Measurements from ENCODE around the gene DGLUCY. TPM values are rescaled to one million over a fixed set of nuclear protein-coding genes. Genes with fewer than 3 reads are reported as not detected.

The DGLUCY gene
- total and polyA plus RNA-seq, 9 donors, result 17.9 to 73.3 (median 39.3) TPM

- no peak for DNase-seq
- Histone ChIP-seq H3K4me3 (no peak overlapping the region), H3K9me3 (no peaks in the 10 kb centered on the region), H3K27ac (no peak overlapping the region), H3K4me1 (ENCODE audit: insufficient read depth) (no peaks in the 10 kb centered on the region), H3K36me3 (no peaks in the 10 kb centered on the region), H3K27me3 (no peaks in the 10 kb centered on the region)
- TF ChIP-seq CTCF (IDR thresholded peaks at IDR 0.05), result no peak
- no peak for TF ChIP-seq EP300 (IDR thresholded peaks at IDR 0.05)
- TF ChIP-seq POLR2A (IDR thresholded peaks at IDR 0.05), result no peak
- 89 to 92% (median 91%) methylated on average over 13 to 14 of the region's 14 CpGs for whole genome bisulfite sequencing, 3 donors
- intact Hi-C loops (cut with DNase I), result no loop called here
These were observed 114.5 kb downstream of the DGLUCY start for GRCh38 chr14:91228112-91229004.

DNA sequence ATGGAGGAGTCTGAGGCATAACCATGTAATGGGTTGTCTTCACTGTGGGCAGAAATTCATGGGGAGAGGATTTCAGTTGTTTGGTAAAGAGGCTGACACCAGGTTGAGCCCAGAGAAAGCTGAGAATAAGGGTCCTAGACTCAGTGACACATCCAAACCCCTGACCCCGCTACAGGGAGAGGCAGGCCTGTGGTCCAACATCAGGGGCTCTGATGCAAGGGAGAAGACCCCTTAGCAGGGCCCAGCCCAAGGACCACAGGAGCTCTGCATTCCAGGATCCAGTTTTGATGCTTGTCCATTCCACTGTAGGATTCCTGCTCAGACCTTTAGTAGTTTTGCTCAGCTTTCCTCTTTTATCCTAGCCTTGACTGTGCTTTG lies 115.1 kb downstream of the DGLUCY start:
- DNase-seq, result no peak
- H3K27ac ChIP-seq, result no peak overlapping the region
- 96 to 100% (median 100%) methylated on average over 1 of the region's 1 CpG for WGBS, 3 donors
- H3K27me3 ChIP-seq, result no peaks in the 10 kb centered on the region
- no peaks in the 10 kb centered on the region for H3K9me3 ChIP-seq
- no peak for TF ChIP-seq EP300 (IDR thresholded peaks at IDR 0.05)
- TF ChIP-seq CTCF (IDR thresholded peaks at IDR 0.05), result no peak
- TF ChIP-seq POLR2A (IDR thresholded peaks at IDR 0.05), result no peak
- H3K4me1 ChIP-seq (ENCODE audit: insufficient read depth), result no peaks in the 10 kb centered on the region
- H3K36me3 ChIP-seq, result no peaks in the 10 kb centered on the region
- intact Hi-C loops (cut with DNase I), result no loop called here
- H3K4me3 ChIP-seq, result no peak overlapping the region

DNA sequence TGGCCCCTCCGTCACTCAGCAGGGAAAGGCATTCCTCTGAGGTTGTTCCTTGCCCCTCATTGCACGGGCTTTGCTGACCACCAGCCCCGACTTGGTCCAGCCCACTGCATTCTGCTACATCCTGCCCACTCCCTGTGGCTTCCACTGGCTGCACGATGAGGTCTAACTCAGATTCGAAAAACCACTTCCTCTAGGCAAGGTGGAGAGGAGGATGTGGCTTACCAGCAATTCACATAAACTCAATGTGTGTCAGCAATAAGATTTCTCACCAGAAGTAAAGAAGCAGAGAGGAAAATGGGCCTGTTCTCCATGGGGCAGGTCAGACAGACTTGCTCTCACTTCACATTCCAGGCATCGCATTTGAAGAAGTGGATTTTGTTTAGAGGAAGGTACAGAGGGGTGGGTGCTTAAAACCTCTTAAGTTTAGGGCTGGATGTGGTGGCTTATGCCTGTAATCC lies 115.9 kb downstream of the DGLUCY start:
- H3K36me3 ChIP-seq, result no peaks in the 10 kb centered on the region
- no peak overlapping the region for H3K27ac ChIP-seq
- no peaks in the 10 kb centered on the region for H3K9me3 ChIP-seq
- no peaks in the 10 kb centered on the region for H3K27me3 ChIP-seq
- intact Hi-C loops (cut with DNase I), result no loop called here
- DNase-seq, result no peak
- TF ChIP-seq CTCF (IDR thresholded peaks at IDR 0.05), result no peak
- TF ChIP-seq EP300 (IDR thresholded peaks at IDR 0.05), result no peak
- TF ChIP-seq POLR2A (IDR thresholded peaks at IDR 0.05), result no peak
- no peak overlapping the region for H3K4me3 ChIP-seq
- whole genome bisulfite sequencing, 3 donors, result 85 to 90% (median 86%) methylated on average over 6 of the region's 6 CpGs
- H3K4me1 ChIP-seq (ENCODE audit: insufficient read depth), result no peaks in the 10 kb centered on the region

DNA sequence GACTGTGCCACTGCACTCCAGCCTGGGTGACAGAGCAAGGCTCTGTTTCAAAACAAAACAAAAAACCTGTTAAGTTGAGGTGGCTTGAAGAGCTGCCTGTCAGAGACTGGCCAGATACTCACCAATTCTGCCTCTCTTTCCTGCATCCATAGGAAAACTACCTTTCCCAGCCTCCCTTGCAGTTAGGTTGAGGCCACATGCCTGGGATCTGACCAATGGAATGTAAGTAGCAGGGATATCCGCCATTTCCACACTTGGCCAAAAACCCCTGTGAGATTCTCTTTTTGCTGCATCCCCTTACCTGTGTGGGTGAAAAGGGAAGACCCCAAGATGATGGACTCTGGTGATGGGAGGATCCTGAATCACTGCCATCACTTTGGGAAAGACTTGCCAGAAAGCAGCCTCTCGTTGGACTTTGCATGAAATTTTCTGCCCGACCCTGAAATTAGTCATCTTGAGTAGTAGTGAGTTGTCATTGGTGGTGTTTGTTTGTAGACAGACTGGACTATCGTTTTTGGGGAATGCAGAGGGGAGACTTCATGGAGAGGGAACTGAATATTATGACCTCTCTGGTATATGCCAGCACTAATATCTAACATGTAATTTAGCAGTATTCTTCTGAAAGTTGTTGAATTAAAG lies 116.6 kb downstream of the DGLUCY start:
- no peaks in the 10 kb centered on the region for H3K9me3 ChIP-seq
- no peak overlapping the region for H3K27ac ChIP-seq
- no peaks in the 10 kb centered on the region for H3K27me3 ChIP-seq
- H3K4me3 ChIP-seq, result no peak overlapping the region
- intact Hi-C loops (cut with DNase I), result no loop called here
- no peak for DNase-seq
- H3K4me1 ChIP-seq (ENCODE audit: insufficient read depth), result no peaks in the 10 kb centered on the region
- 89 to 93% (median 92%) methylated on average over 4 of the region's 4 CpGs for WGBS, 3 donors
- H3K36me3 ChIP-seq, result no peaks in the 10 kb centered on the region
- TF ChIP-seq POLR2A (IDR thresholded peaks at IDR 0.05), result no peak
- no peak for TF ChIP-seq EP300 (IDR thresholded peaks at IDR 0.05)
- no peak for TF ChIP-seq CTCF (IDR thresholded peaks at IDR 0.05)

Data from ovary (tissue), 9 donors.